ENCODE measurements around the gene SRP72. TPM values are rescaled to one million over a fixed set of nuclear protein-coding genes. Genes with fewer than 3 reads are reported as not detected.

Gene SRP72
- total and polyA plus RNA-seq, 2 of the 8 experiments (the other 6 are each of a cell fraction or from before 2014, with no cell fraction given), result 37.7 to 144 TPM

- no peak for TF ChIP-seq CHD7 (IDR thresholded peaks at IDR 0.05; ENCODE audit: insufficient replicate concordance, low read length)
These were observed 43.7 kb downstream of the SRP72 start (continued) for GRCh38 chr4:56511098-56511497.
